GM21576 (cell line): ENCODE measurements around the gene EPS8.

Experiments used
- ATAC-seq: cut with Tn5 transposase; IDR thresholded peaks from one replicate; pipeline ENCODE4 v1.9.1; 2021; ENCODE audit warnings: mild to moderate bottlenecking, moderate library complexity; ENCODE audit not compliant: unreplicated experiment

The EPS8 gene

DNA sequence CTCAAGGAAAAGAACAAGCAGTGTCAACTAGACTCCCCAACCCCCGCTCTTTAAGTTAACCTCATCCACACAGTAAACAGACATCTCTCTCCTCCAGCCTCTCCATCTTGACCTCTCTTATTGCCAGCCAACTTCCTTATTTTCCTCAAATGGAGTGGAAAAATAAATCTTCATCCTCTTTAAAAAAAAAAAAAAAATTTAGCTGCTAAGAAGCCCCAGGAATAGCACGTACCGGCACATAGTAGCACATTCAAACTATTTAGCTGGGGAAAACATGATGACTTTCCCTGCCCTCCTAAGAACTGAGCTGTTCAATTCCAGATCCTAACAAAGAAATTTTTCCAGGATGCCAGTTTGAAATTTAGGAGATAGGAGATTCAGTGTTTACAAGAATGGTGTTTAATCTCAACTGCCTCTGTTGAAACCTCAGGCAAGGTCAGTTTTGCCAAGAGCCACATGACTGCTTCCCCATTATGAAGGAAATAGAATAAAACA lies 90.8 kb downstream of the EPS8 start:
- no peak for ATAC-seq

DNA sequence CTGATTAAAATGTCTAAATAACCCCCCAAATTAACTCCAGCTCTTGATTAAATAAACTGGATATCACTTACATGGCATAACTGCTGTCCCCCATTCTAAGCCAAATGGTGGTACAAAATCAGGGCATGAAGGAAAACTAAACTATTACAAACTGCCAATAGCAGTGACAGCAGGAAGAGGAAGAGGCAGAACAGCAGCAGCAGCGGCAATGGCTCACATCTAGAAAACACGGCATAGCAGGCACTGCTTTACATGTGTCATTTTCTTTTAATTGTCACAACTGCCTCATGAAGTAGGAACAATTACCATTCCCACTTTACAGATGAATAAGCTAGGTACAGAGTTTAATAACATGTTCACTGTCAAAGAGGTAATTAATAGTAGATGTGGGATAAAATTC lies 92.0 kb downstream of the EPS8 start:
- no peak for ATAC-seq

DNA sequence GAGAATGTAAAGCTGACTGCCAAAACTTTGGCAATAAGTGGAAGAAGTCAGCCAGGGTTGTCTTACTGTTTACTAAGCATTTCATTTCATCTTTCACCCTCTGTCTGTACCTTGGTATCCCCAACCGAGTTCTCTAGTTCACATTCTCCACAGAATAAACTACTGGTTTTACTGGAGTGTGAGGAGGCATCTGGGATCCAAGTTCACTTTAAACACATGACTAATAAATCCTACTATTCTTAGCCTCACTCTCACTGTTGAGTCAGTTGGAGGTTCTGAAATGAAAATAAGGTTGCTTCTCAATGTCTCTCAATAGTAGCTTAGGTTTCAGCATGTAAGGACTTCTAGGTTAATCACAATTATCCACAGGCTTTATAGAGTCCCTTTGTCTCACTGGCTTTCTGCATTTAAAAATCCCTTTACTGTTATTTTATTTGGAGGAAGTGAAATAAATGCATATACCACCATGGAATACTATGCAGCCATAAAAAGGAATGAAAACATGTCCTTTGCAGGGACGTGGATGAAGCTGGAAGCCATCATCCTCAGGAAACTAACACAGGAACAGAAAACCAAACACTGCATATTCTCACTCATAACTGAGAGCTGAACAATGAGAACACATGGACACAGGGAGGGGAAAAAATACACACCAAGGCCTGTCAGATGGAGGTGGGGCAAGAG lies 95.8 kb downstream of the EPS8 start:
- ATAC-seq: no peak

DNA sequence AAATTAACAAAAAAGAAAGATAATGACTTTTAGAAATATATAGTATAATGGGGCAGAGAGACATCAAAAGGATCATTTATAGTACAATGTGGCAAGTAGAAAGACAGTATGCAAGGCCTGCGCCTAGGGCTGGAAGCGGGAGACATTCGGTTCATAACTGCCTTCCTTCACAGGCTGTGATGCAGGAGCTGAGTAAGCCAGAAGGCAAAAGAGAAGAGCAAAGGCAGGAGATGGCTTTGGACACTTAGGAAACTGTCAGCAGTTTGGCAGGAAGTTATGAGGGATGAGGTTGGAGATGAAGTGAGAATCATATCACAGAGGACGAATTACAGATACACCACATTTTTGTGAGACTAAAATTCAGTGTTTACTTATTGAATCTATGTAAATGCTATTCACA lies 97.8 kb downstream of the EPS8 start:
- no peak for ATAC-seq

DNA sequence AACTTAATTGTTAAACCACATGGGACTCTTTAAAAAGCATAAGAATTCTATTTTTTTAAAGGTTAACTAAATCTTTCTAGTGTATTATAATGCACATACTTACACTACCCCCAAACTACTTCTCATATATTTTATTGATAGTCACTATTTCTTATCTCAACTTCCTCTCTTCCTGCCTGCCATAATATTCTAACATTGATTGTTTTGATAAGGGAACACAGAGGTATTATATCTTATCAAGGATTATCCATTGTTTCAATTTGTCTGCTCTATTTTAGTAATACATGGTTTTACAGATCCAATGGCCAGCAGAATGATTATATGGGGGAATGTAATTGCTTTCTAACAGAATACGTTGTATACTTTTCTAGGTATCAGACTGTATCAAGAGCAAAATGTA lies 98.9 kb downstream of the EPS8 start:
- ATAC-seq: no peak

DNA sequence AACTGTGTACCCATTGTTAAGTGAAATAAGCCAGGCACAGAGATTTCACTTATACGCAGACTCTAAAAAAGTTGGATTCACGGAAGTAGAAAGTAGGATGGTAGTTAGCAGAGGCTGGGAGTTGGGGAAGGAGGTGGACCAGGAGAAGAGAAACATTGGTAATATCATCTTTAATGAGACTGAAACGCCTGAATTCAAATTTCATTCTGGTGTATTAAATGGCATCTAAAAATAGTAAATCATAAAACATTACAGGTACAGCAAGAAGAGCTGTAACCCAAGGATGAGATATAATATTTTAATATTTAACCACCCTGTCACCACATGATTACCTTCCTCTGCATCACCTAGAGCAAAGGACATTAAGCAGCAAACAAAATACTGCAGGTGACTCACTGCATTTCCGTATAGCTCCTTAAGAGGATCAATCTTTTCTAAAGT lies 99.4 kb downstream of the EPS8 start:
- no peak for ATAC-seq

DNA sequence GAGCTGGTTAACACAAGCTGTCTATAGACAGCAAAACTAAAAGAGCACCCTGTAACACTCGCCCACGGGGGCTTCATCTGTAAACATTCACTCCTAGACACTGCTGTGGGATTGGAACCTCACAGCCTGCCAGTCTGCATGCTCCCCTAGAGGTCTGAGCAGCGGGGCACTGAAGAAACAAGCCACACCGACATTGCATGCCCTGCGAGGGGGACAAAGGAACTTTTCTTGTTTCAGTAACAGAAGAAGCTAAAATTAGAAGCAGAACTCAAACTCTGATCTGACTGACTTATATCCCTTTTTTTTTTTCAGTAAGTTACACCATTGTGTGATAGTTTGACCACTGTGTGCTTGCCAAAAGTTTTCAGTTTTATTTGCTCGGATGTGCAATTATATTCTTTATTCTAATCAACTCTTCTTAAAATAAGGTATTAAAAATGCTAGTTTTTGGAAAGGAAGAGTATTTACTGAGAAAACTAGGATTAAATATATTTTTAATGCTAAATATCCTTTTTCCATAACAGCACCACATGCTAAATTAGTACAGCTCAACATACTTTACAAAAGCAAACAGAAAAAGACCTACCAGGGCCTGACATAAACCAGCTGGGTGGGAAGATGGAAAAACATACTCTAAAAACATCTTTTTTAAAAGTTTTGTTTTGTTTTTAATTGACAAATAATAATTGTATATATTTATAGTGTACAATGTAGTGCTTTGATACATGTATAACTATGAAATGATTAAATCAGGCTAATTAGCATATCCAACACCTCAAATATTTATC lies 100.2 kb downstream of the EPS8 start:
- no peak for ATAC-seq

DNA sequence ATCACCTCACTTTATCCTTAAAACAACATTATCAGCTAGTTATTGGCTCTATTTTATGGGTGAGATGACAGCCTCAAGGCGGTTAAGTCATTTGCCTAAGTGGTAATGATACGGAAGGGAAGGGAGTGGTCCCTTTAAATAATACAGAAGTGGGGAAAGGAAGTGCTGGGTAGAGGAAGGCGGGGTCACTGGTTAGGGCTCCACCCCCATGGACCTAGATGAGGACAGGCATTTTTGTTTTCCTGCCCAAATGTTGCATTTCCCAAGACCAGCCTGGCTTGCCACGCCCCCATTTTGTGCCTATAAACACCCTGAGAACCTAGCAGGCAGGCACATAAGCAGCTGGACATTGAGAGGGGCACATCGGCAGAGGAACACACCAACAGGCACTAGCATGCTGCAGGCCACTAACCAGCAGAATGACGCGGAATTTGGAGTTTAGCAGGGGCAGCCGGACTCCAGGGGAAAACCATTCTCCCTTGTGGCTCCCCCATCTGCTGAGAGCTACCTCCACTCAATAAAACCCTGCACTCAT lies 100.9 kb downstream of the EPS8 start:
- no peak for ATAC-seq

DNA sequence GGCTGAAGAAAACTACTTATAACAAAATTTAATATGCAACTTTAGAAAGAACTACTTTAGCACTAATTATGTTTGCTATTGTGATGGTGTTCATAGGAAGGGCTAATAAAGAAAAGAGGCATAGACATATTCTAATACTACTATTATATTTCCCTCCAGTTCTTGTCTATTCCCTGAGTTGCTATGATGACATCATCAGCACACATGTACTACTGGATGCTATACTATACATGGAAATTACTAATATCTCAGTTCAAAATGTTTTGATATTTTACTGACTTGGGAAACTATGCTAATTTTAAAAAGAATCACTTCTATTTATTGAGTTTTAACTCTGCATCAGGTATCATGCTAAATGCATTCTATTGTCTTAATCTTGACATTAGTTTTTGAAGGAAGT lies 101.6 kb downstream of the EPS8 start:
- no peak for ATAC-seq

DNA sequence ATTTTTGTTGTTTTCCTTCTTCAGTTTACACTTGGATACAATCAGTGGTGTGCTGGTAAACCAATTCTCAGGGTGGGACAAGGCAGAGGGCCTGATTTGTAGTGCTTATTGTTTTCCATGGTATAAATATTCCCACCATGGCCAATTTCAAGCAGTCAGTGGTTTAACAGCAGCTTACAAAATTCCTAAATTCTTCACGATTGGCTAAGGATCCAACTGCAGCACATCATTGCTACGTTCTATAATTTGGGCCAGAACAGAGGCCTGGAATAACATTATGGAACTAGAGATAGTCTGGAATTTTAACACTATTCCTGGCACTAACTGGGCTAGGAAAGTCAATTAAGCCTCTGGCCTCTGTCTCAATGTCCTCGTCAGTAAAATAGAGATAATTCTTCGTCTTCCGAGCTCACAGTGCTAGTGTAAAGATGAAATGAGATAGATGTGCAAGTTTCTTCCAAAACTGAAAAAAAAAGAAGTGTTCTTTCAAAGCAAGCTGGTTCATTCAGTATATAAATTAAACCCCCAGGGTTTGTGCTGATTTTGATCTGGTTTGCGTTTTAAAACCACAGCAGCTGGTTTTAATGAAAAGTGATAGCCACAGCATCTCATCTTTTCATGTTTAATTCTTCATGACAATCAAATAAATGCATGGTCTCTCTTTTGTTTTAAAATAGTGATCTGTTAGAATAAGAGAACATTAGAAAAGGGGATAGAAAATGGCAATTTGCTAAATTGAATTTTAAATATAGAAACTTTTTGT lies 104.1 kb downstream of the EPS8 start:
- ATAC-seq: no peak

DNA sequence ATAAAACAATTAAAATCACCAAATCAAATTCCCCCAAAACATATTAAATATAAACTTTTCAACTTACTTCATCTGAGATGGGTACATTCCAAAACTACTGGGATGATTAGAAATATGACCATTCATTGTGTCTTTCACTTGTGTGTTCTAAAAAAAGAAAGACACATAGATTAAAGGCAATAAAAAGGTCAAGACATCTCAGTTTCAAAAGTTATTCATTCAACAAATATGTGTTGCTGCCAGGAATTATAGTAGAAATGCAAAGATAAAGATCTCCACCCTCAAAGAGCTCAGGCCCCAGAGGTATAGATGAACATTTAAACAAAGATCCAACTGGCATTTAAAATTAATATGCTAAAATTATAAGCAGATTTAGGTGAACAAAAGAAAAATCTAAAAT lies 106.4 kb downstream of the EPS8 start:
- ATAC-seq: no peak

DNA sequence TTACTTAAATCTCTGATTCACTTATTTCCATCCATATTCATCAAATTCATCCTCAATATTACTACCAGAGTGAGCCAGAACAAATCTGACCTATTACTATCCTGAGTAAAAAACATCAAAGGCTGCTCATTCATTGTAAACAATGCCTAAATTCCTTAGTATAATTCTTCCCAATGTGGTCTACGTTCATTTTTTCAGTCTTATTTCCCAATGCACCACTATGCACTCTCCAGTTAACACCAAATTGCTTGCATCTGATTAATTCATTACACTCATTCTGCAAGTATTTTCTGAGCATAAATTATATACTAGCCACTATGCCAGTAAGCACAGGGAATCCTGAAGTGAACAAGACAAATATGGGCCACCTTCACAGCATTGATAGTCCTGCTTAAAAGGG lies 110.0 kb downstream of the EPS8 start:
- no peak for ATAC-seq

DNA sequence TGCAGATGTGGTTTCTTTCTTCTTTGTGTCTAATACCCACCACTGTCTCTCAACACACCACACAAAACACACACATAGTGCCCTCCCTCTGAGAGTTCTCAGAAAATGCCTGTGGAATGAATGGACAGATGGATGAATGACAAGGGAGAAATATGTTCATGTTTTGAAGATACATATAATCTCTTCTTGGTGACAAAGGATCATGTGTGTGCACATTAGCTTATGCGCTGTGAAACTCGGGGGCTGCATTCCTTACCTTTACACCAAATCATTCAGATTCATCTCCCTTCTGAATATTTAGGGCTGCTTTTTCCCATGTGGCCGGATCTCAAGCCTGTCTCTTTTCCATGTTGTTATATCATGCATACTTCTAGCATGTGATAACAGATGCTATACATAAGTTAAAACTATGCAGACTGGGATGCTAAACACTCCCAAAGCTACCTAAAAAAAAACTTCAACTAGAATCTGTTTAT lies 111.4 kb downstream of the EPS8 start:
- ATAC-seq: no peak

DNA sequence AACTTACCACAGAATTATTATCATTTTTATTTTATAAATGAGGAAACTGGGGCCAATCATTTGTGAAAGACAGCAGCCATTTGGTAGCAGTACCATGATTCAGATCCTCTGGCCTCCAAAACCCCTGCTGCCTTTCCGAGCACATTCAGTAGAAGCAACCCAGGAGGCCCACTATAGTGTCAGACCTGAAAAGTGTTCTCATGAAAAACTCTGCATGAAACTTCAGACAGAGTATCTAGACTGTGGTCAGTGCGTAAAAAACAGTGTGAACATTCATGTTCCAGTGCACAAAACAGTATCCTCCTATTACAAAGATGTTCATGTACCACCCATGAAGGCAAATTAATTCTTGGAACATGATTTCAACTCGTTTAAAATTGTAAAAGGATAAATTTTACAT lies 112.0 kb downstream of the EPS8 start:
- ATAC-seq: no peak

DNA sequence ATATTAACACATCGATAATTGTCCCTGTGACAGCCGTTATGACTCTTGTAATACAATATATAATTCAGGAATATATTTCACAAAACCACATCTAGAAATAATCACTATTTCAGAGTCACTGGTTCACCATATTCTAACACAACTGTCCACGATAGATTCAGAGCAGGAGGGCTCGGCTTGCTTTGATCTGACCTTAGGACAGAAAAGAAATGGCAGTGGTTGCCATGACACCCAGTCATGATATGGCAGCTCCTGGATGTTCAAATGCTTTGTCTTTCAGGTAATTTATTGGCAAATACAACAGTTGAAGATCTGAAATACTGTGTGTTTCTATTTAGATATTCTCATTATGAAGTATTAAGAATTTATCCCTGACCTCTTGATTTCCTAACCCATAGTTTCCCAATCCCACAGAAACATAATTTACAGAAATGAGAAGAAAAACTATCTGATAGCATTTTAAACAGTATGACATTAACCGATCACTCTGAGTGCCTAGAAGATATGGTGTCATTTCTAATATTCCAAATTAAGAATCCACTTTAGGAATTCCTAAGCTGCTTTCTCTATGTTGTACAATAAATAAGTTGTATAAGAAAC lies 116.4 kb downstream of the EPS8 start:
- ATAC-seq: no peak

DNA sequence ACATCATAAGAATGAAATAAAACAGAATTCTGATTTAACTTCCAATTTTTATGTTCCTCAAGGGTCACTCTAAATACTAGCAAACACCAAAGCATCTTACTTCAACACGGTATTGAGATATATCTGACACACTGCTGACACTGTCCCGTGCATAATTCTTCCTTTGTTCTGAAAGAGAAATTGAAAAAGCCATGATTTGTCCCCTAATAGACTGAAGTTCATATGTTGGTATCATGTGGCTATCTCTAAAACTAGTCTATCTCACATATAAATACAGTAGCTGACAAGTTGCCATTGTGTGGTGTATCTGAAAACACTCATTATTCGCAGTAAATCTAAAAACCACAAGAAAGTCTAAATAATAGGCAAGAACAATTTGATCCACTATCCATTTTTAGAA lies 118.4 kb downstream of the EPS8 start:
- ATAC-seq: no peak

DNA sequence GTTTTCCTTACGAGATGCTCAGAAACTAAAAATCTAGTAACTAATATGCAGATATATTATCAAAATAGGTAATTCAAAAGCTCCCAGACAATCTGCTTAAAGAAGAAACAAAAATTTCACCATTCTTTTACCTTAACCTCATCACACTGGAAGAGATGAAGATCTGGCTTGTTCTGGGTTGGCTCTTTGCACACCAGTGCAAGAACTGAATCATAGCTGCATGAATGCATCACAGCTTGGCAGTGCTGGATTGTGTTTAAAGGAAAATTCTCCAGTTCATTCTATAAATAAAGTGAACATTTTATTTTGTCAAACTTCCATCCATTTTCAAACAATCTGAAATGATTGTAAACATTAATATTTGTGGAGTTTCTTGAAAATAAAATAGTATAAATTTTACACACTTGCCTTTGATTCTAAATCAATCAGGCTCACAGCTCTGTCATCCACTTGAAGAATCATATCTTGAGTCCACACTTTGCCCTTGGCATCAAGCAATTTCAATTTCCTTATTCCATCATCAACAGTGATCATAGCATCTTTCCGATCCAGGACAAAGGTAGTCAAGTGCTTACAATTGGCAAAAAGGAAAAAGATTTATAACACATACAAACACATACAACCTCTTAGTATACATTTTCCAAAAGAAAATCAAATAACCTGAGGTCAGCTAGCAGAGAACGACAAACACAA lies 119.8 kb downstream of the EPS8 start:
- no peak for ATAC-seq

DNA sequence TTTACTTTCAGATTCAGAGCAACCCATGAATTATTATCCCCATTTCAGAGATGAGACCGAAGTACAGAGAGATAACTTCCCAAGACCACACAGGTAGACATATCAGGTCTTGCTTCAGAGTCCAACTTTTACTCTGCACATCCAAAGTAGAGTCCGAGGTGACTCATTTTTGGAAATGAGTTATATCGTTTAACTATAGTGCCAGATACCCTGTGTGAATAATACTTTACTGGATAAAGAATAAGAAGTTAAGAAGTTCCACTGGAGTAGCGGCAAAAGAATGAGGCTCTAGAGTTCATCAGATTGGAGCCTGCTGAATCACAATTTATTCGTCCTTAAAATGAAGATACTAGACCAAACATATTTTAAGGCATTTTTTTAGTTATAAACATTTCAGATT lies 124.7 kb downstream of the EPS8 start:
- ATAC-seq: no peak

DNA sequence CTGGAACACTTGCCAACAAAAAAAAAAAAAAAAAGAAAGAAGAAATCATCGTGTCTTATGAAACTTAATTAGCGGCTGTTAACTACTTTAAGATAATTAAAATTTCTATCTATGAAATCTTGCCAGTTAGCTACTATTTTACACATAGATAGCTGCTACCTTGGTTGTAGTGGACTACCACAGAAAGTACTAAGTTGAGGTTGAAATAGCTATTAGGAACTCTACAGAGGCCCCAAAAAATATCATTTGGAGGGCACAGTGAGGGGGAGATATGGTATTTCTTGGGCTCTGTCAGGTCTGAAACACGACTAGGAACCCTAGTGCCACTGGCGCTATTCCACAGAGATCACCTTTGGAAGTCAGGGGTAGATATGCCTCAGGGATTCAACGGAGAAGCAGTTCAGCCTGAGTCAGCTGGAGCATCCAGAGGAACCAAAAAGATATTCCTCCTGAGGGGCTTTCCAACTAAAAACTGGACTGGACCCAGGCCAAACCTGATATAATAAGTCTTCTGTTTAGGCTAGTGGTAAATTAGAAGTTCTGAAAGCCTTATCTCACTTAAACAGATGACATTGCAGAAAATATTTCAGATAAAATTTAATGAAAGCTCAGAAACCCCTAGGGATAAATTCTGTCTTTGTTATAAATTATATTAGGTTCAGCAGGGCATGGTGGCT lies 126.1 kb downstream of the EPS8 start:
- ATAC-seq: no peak
